A673 (cell line): ENCODE data around the gene OSBPL3. TPM values are rescaled to one million over a fixed set of nuclear protein-coding genes. Genes with fewer than 3 reads are reported as not detected.
A peak's percentile ranks its signal among the peaks of the same experiment; 100 is the strongest.

Experiments used
- BruUV-seq: library from RNA; stranded (reverse); fragments of 400-500 nt; replicated peaks from 2 replicates; lab custom pipeline; 2021; lab: Mats Ljungman, UMichigan
- CTCF ChIA-PET: fragments of 300-600 bp; sonication (Branson Sonifier 250); formaldehyde crosslinking; loops from one replicate; lab custom pipeline; 2022; ENCODE audit warnings: antibody characterized with exemption; lab: Charles Lee
- POLR2A ChIA-PET: fragments of 300-600 bp; sonication (Branson Sonifier 250); formaldehyde crosslinking; loops from one replicate; lab custom pipeline; 2022; ENCODE audit warnings: antibody characterized with exemption; ENCODE audit not compliant: low non-redundant PET; lab: Charles Lee
- DNase-seq: peaks from one replicate; pipeline ENCODE4 v3.0.0-alpha.2; 2015; ENCODE audit warnings: low spot score
- H3K27ac ChIP-seq: fragments of 200-600 bp; sonication (generic); 2 replicates; pipeline ENCODE4 v1.5.1; 2016; ENCODE audit warnings: mixed run types, low read depth, mild to moderate bottlenecking, mixed read lengths, antibody characterized with exemption, low read length; ENCODE audit not compliant: poor library complexity, severe bottlenecking
- H3K27me3 ChIP-seq: fragments of 200-600 bp; sonication (generic); replicated peaks from 2 replicates; pipeline ENCODE4 v1.6.1; 2017; ENCODE audit warnings: mixed run types, low read depth, mild to moderate bottlenecking, mixed read lengths, antibody characterized with exemption, low read length; ENCODE audit not compliant: insufficient read depth, poor library complexity
- H3K36me3 ChIP-seq: fragments of 200-600 bp; sonication (generic); 2 replicates; pipeline ENCODE4 v1.6.1; 2016; ENCODE audit warnings: mixed run types, mild to moderate bottlenecking, mixed read lengths, antibody characterized with exemption, low read length; ENCODE audit not compliant: insufficient read depth, poor library complexity, severe bottlenecking
- H3K4me1 ChIP-seq: fragments of 200-600 bp; sonication (generic); 2 replicates; pipeline ENCODE4 v1.6.1; 2017; ENCODE audit warnings: mixed run types, mild to moderate bottlenecking, mixed read lengths, antibody characterized with exemption, low read length; ENCODE audit not compliant: insufficient read depth, poor library complexity, severe bottlenecking
- H3K4me3 ChIP-seq: fragments of 200-600 bp; sonication (generic); 2 replicates; pipeline ENCODE4 v1.5.1; 2016; ENCODE audit warnings: low read depth, mixed run types, mild to moderate bottlenecking, mixed read lengths, low read length; ENCODE audit not compliant: poor library complexity, severe bottlenecking
- H3K9me3 ChIP-seq: fragments of 200-600 bp; sonication (generic); 2 replicates; pipeline ENCODE4 v1.6.1; 2016; ENCODE audit warnings: mixed run types, low read depth, mild to moderate bottlenecking, mixed read lengths, antibody characterized with exemption, low read length; ENCODE audit not compliant: poor library complexity, severe bottlenecking
- CTCF ChIP-seq: fragments of 300-800, 200-600 bp; sonication (generic); conservative IDR thresholded peaks from 2 replicates; pipeline ENCODE4 v1.5.1; 2017; ENCODE audit warnings: low read depth, mild to moderate bottlenecking, antibody characterized with exemption, low read length, moderate library complexity, mixed read lengths
- EZH2 ChIP-seq: fragments of 200-600 bp; sonication (generic); IDR thresholded peaks from 2 replicates; pipeline ENCODE4 v1.6.1; 2017; ENCODE audit warnings: borderline replicate concordance, low read depth, mild to moderate bottlenecking, mixed read lengths, antibody characterized with exemption, low read length; ENCODE audit not compliant: poor library complexity, severe bottlenecking
- intact Hi-C: fragments of 100-400 bp; cut with micrococcal nuclease; formaldehyde crosslinking; loops from one replicate; pipeline ENCODE4 v1.10.0; 2022; ENCODE audit not compliant: unreplicated experiment
- total RNA-seq: library from RNA; stranded (reverse); gene quantifications from 2 replicates; pipeline ENCODE4 v1.2.3, GENCODE V29; 2021

The OSBPL3 gene
- total RNA-seq, 1 experiment from 2014 or later: 21.4 TPM

GRCh38 chr7:24898691-24899090, 81.3 kb downstream of the OSBPL3 start:
- no peaks in the 10 kb centered on the region for H3K36me3 ChIP-seq
- H3K27me3 ChIP-seq: no peaks in the 10 kb centered on the region
- H3K4me1 ChIP-seq: no peaks in the 10 kb centered on the region
- ChIA-PET CTCF (no interaction called here), POLR2A (no interaction called here)
- H3K27ac ChIP-seq: no peak overlapping the region
- TF ChIP-seq CTCF (no peak), EZH2 (no peak)
- H3K9me3 ChIP-seq: no peaks in the 10 kb centered on the region
- BruUV-seq: no TSS peak
- no peak for DNase-seq
- intact Hi-C loops: no loop called here
- H3K4me3 ChIP-seq: no peak overlapping the region

GRCh38 chr7:24896031-24896501, 83.9 kb downstream of the OSBPL3 start:
- Histone ChIP-seq H3K4me1 (peaks cover 13% of the 10 kb centered on the region), H3K27me3 (no peaks in the 10 kb centered on the region), H3K9me3 (no peaks in the 10 kb centered on the region), H3K4me3 (no peak overlapping the region), H3K27ac (no peak overlapping the region), H3K36me3 (no peaks in the 10 kb centered on the region)
- no TSS peak for BruUV-seq
- TF ChIP-seq EZH2 (no peak), CTCF (no peak)
- ChIA-PET CTCF (no interaction called here), POLR2A (no interaction called here)
- intact Hi-C loops: no loop called here
- DNase-seq: no peak

DNA sequence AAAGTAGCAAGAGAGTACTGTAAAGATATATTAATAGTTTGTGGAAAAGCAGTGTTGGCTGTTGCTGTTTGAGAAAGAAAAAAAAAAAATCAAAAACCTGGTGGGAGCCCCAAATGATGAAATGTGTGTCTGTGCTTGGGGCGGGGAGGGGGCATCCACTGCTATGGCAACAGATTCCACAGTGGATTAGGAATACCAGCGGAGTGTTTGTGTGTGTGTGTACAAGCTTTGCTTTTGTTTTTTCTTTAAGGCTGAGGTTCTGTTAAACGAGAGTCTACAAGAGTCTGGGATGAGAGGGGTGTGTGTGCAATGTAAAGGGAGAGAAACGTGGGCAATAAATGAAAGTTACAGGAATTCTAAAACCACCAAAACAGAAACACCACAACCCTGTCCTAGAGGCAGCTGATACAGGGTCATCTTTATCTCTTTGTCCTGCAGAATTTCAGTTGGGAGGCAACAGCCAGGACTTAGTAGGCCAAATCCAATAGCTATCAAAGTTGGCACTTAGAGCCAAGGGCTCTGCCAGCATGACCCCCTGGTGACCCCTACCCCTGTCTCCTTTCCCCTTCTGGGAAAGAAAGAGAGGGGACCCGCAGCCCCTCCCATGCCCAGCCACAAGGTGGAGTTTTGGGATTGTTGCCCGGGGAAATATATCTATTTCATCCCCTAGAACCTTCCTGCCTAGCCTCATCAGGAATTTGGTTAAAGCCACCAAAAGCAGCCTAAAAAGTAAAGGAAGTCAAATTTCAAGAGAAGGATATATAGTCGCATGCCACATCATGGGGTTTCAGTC, 85.4 kb downstream of the OSBPL3 start:
- H3K27me3 ChIP-seq: no peaks in the 10 kb centered on the region
- peaks cover 26% of the 10 kb centered on the region for H3K4me1 ChIP-seq
- H3K36me3 ChIP-seq: no peaks in the 10 kb centered on the region
- no peak overlapping the region for H3K27ac ChIP-seq
- no peak for DNase-seq
- ChIA-PET POLR2A (no interaction called here), CTCF (no interaction called here)
- H3K4me3 ChIP-seq: no peak overlapping the region
- no TSS peak for BruUV-seq
- H3K9me3 ChIP-seq: no peaks in the 10 kb centered on the region
- intact Hi-C loops: no loop called here
- no peak for TF ChIP-seq EZH2
- peak; percentile 46 for TF ChIP-seq CTCF
